Keratinocyte (primary cell): ENCODE results near the gene ZNF358. TPM values are rescaled to one million over a fixed set of nuclear protein-coding genes. Genes with fewer than 3 reads are reported as not detected.
A peak's percentile ranks its signal among the peaks of the same experiment; 100 is the strongest.

Experiments used
- DNase-seq: peaks from one replicate; pipeline ENCODE4 v3.0.0-alpha.2; 2011; ENCODE audit warnings: low read depth, missing footprints, low spot score
- FAIRE-seq: peaks from 2 replicates; lab custom pipeline; 2011; peaks lifted over from hg19 to GRCh38; lab: Jason Lieb, UNC
- H2AFZ ChIP-seq: 2 replicates; pipeline ENCODE4 v1.6.0; 2012; ENCODE audit warnings: low read length, control low read depth, inconsistent platforms; ENCODE audit not compliant: control insufficient read depth
- H3K27ac ChIP-seq: 2 replicates; pipeline ENCODE4 v1.5.1; 2011; ENCODE audit warnings: low read length; ENCODE audit not compliant: control insufficient read depth, insufficient read depth
- H3K27me3 ChIP-seq: 3 replicates; pipeline ENCODE4 v1.6.0; 2011; ENCODE audit warnings: low read length; ENCODE audit not compliant: control insufficient read depth, insufficient read depth; ENCODE audit errors: extremely low read depth
- H3K36me3 ChIP-seq, 2 experiments: 2 replicates in 1 of 2; 3 replicates in 1 of 2; pipeline ENCODE4 v1.5.1; 2011; ENCODE audit warnings: low read length in 2 of 2, mild to moderate bottlenecking in 1 of 2; ENCODE audit not compliant: control insufficient read depth in 2 of 2, insufficient read depth in 2 of 2; ENCODE audit errors: extremely low read depth in 1 of 2
- H3K4me1 ChIP-seq: 3 replicates; pipeline ENCODE4 v1.5.1; 2011; ENCODE audit warnings: low read length; ENCODE audit not compliant: control insufficient read depth, insufficient read depth; ENCODE audit errors: extremely low read depth
- H3K4me2 ChIP-seq: 3 replicates; pipeline ENCODE4 v1.6.0; 2011; ENCODE audit warnings: low read depth, low read length; ENCODE audit not compliant: control insufficient read depth, insufficient read depth; ENCODE audit errors: extremely low read depth
- H3K4me3 ChIP-seq, 3 experiments: fragments of 200-600 bp in 1 of 3; sonication (generic) in 1 of 3; 2 replicates in 2 of 3; 3 replicates in 1 of 3; pipeline ENCODE4 v1.5.1; 2011 to 2016; ENCODE audit warnings: low read length in 3 of 3, mild to moderate bottlenecking in 3 of 3, control low read depth in 2 of 3, inconsistent platforms in 1 of 3, low read depth in 1 of 3, mixed read lengths in 1 of 3, mixed run types in 1 of 3, moderate library complexity in 1 of 3; ENCODE audit not compliant: control insufficient read depth in 2 of 3, insufficient read depth in 2 of 3; ENCODE audit errors: extremely low read depth in 1 of 3
- H3K79me2 ChIP-seq: 2 replicates; pipeline ENCODE4 v1.6.0; 2012; ENCODE audit warnings: low read length; ENCODE audit not compliant: control insufficient read depth, insufficient read depth
- H3K9ac ChIP-seq: 3 replicates; pipeline ENCODE4 v1.6.0; 2011; ENCODE audit warnings: low read length; ENCODE audit not compliant: control insufficient read depth, insufficient read depth; ENCODE audit errors: extremely low read depth
- H3K9me1 ChIP-seq: 3 replicates; pipeline ENCODE4 v1.6.0; 2011; ENCODE audit warnings: low read length; ENCODE audit not compliant: control insufficient read depth, insufficient read depth; ENCODE audit errors: extremely low read depth
- H3K9me3 ChIP-seq: 2 replicates; pipeline ENCODE4 v1.5.1; 2012; ENCODE audit warnings: low read depth, low read length; ENCODE audit not compliant: control insufficient read depth
- H4K20me1 ChIP-seq: 3 replicates; pipeline ENCODE4 v1.6.0; 2011; ENCODE audit warnings: low read length; ENCODE audit not compliant: control insufficient read depth, insufficient read depth; ENCODE audit errors: extremely low read depth
- EZH2 ChIP-seq: IDR thresholded peaks from one replicate; pipeline ENCODE4 v1.6.1; 2012; ENCODE audit warnings: inconsistent platforms, mild to moderate bottlenecking, low read length, moderate library complexity
- dilution Hi-C: fragments of 300-500 bp; cut with MboI; formaldehyde crosslinking; loops from one replicate; pipeline ENCODE4 v1.7.0; 2020; ENCODE audit warnings: low sequenced_read_pairs; ENCODE audit not compliant: extremely low pct_ligation_motif_present
- polyA plus RNA-seq, 5 experiments: library from polyadenylated mRNA; depleted of rRNA in 3 of 5; stranded (reverse) in 3 of 5; stranded (forward) in 1 of 5; unstranded in 1 of 5; fragments of >200 nt; gene quantifications; 1 replicate in 1 of 5; 2 replicates in 3 of 5; 3 replicates in 1 of 5; pipeline versions ENCODE4 v1.2.1 to v1.2.3, GENCODE V29; 2011 to 2012; ENCODE audit warnings: missing spikeins in 2 of 5, low read depth in 1 of 5, low replicate concordance in 1 of 5
- TF ChIP-seq, protein P1 (sequence below), 3 experiments: IDR thresholded peaks in 1 of 3; conservative IDR thresholded peaks in 1 of 3; optimal IDR thresholded peaks in 1 of 3; 2 replicates in 2 of 3; 3 replicates in 1 of 3; pipeline versions ENCODE3 to v1.5.1; 2011; ENCODE audit warnings: low read length in 3 of 3, mild to moderate bottlenecking in 3 of 3, moderate library complexity in 2 of 3, control low read depth in 1 of 3, inconsistent platforms in 1 of 3; ENCODE audit not compliant: insufficient read depth in 2 of 3; ENCODE audit errors: extremely low read depth in 1 of 3

ZNF358 gene
- polyA plus RNA-seq, 1 donor (not counting 4 experiments of a cell fraction or from before 2014, with no cell fraction given): 8.5 TPM

DNA sequence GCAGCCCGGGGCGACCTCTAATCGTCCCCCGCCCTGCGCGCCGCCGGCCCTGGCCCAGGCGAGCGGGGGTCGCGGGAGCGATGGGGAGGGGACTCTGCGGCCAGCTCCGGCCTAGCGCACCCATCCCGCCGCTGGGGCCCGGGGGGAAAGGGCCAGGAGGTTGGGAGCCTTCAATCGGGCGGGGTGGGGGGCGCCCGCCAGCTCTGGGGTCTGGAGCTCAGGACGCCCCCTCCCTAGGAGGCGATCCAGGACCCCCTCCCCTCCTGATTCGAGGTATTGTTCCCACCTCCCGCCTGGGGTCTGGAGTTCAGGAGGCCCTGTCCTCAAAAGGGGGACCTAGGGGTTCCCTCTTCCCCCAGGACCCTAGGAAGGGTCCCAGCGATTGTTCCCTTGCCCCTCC, 430 bp downstream of the ZNF358 start:
- Histone ChIP-seq H3K4me2 (peak overlapping the region; percentile 76), H3K9me3 (no peaks in the 10 kb centered on the region), H3K9ac (peak overlapping the region; percentile 72), H3K9me1 (no peaks in the 10 kb centered on the region), H3K27ac (no peak overlapping the region), H2AFZ (peak overlapping the region; percentile 40), H3K36me3 (no peaks in the 10 kb centered on the region), H4K20me1 (no peaks in the 10 kb centered on the region), H3K4me3 (peak overlapping the region; percentile 48 to 64 (median 61)), H3K79me2 (no peaks in the 10 kb centered on the region), H3K4me1 (peaks cover 13% of the 10 kb centered on the region), H3K27me3 (no peaks in the 10 kb centered on the region)
- DNase-seq: no peak
- TF ChIP-seq EZH2: no peak
- TF ChIP-seq, protein P1, sequence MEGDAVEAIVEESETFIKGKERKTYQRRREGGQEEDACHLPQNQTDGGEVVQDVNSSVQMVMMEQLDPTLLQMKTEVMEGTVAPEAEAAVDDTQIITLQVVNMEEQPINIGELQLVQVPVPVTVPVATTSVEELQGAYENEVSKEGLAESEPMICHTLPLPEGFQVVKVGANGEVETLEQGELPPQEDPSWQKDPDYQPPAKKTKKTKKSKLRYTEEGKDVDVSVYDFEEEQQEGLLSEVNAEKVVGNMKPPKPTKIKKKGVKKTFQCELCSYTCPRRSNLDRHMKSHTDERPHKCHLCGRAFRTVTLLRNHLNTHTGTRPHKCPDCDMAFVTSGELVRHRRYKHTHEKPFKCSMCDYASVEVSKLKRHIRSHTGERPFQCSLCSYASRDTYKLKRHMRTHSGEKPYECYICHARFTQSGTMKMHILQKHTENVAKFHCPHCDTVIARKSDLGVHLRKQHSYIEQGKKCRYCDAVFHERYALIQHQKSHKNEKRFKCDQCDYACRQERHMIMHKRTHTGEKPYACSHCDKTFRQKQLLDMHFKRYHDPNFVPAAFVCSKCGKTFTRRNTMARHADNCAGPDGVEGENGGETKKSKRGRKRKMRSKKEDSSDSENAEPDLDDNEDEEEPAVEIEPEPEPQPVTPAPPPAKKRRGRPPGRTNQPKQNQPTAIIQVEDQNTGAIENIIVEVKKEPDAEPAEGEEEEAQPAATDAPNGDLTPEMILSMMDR (optimal IDR thresholded peaks at IDR 0.05 in 1 of 3, IDR thresholded peaks at IDR 0.05 in 1 of 3, conservative IDR thresholded peaks at IDR 0.05 in 1 of 3; ENCODE audit: extremely low read depth in 1 of 3, insufficient read depth in 2 of 3, low read length in 3 of 3): no peak
- FAIRE-seq: no peak
- dilution Hi-C loops: no loop called here

DNA sequence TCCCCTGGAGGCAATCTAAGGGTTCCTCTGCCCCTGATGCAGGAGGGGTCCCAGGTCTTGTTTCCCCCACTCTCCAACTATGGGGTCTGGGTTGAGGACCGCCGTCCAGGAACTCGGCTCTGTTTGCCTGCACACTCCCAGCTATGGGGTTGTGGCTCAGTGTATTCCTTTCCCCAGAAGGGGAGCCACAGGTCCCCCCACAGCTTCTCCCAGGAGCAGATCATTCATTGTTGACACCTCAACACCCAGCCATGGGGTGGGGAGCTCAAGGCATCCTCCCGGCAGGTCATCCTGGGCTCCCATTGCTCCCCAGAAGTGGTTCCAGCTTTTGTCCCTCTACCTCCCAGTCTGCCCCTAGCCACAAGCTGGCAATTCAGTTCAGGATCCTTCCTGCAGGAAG, 975 bp downstream of the ZNF358 start:
- Histone ChIP-seq H3K27ac (no peak overlapping the region), H3K27me3 (no peaks in the 10 kb centered on the region), H3K79me2 (no peaks in the 10 kb centered on the region), H4K20me1 (no peaks in the 10 kb centered on the region), H3K9me1 (no peaks in the 10 kb centered on the region), H3K9ac (peak overlapping the region; percentile 72), H3K9me3 (no peaks in the 10 kb centered on the region), H3K4me3 (peak overlapping the region in 2 of 3 experiments; percentile 48 to 61), H3K4me2 (peak overlapping the region; percentile 76), H3K4me1 (peaks cover 15% of the 10 kb centered on the region), H3K36me3 (no peaks in the 10 kb centered on the region), H2AFZ (no peak overlapping the region)
- DNase-seq (no peak), FAIRE-seq (no peak)
- TF ChIP-seq, protein P1 (optimal IDR thresholded peaks at IDR 0.05 in 1 of 3, IDR thresholded peaks at IDR 0.05 in 1 of 3, conservative IDR thresholded peaks at IDR 0.05 in 1 of 3; ENCODE audit: extremely low read depth in 1 of 3, insufficient read depth in 2 of 3, low read length in 3 of 3): no peak
- TF ChIP-seq EZH2: no peak
- dilution Hi-C loops: no loop called here
